ENCODE data around the gene TBC1D25.

TBC1D25 gene

DNA sequence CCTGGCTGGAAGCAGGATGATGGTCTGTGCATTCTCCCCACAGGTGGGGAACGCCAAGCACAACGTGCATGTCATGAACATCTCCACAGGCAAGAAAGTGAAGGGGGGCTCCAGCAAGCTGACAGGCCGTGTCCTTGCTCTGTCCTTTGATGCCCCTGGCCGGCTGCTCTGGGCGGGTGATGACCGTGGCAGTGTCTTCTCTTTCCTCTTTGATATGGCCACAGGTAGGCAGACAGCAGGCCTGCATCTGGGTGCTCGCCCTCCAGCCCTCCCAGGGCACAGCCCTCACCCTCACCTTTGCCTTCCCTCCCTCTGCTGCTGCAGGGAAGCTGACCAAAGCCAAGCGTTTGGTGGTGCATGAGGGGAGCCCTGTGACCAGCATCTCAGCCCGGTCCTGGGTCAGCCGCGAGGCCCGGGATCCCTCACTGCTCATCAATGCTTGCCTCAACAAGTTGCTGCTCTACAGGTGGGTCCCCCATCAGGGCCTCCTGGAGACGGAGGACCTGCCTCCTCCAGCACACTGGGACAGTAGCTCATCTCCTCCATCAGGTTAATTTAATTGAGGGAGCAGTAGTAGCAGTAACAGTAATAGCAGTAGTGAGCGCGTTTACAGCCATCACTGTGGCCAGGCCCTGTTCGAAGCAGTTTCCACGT is 62.4 kb downstream of the TBC1D25 start:
- DNase-seq (ENCODE audit: low spot score): no peak

DNA sequence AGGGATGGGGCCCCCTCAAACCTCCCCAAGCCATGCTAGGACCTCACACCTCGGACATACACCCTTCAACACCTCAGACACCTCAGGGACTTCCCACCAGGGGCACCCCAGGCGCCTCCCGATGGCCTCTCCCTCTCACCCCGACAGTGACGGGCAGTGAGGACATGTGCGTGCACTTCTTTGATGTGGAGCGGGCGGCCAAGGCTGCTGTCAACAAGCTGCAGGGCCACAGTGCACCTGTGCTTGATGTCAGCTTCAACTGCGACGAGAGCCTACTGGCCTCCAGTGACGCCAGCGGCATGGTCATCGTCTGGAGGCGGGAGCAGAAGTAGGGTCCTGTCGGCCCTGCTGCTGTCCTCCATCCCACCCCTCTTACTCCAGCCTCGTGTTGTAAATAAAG is 65.2 kb downstream of the TBC1D25 start:
- DNase-seq (ENCODE audit: low spot score): no peak

DNA sequence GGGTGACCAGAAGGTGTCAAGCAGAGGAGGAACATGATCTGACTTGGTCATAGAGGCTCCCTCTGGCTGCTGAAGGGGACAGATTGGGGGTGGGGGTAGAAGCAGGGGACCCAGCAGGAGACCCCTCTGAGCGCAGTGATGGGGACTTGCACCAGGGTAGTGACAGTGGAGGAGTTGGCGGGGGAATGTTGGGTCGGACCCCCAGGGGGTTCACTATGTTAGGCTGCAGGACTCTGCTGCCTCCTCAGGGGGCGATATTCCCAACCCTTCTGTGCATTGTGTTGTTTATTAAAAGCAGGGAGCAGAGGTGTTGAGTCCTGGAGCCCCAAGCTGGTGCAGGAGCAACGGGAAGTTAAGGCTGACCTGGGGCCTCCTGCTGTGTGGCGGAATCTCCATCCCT is 66.6 kb downstream of the TBC1D25 start:
- no peak for DNase-seq (ENCODE audit: low spot score)

DNA sequence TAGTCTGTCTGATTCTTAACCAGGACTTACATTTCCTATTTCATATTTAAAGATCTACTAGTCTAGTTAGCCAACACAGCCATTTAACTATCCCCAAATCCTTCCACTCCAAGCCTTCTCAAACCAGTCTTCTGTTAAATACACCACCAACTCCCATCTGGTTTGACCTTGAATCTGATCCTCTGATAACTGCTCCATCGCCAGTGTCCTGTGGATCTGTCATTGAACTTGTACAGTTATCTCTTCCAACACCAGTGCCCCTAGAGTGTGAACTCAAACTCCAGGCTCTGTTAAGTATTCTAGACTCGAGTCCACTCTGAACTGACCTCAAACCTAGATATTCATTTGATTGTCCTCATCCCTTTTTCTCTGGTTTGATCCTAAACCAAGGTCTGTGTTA is 72.2 kb downstream of the TBC1D25 start:
- DNase-seq (ENCODE audit: low spot score): no peak

Data from HuH-7.5 (cell line).